Kidney glomerular epithelial cell (primary cell): ENCODE results near the gene APC2.
"Not testable (repeated sequence)": the region's sequence is repeated elsewhere in the genome, so short reads cannot be mapped to it uniquely, and the experiment has no call there.

Experiments
- DNase-seq: peaks from one replicate; lab custom pipeline; 2025; lab: John Stamatoyannopoulos, UW

The APC2 gene

DNA sequence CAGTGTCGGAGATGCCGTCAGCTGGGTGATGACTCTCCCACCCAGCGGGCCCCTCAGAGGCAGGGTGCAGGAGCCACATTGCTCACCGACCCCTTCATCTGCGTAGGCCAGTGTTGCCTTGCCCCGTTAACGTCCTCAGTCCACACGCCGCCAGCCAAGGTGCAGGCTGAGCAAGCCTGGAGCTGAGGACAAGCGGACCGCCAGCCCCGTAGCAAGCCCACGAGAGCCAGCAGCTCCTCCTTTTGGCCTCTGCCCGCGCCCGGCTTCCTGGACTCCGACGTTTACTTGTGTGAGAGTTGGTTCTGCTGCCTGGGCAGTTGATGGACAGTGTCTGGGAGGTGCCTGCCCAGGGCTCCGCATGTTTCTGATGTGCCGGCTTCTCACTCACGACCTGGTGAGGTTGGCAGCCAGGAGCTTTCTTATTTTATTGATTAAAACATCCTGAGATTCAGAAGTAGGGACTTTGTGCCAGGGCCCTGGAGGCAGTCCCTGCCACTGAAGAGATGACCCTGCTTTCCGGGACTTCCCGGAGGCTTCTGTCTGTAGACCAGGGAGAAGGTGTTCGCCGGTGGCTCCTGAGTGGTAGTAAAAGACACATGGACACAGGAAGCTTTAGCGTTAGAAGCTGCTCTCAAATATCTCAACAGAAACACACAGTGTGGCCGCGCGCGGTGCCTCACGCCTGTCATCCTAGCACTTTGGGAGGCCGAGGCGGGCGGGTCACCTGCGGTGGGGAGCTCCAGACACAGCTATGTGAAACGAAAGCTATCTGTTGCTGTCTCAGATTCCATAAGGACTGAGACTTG is 36.7 kb upstream of the APC2 start:
- DNase-seq: no peak

- no peak for DNase-seq
Measured at GRCh38 chr19:1416014-1416841, 33.7 kb upstream of the APC2 start.

DNA sequence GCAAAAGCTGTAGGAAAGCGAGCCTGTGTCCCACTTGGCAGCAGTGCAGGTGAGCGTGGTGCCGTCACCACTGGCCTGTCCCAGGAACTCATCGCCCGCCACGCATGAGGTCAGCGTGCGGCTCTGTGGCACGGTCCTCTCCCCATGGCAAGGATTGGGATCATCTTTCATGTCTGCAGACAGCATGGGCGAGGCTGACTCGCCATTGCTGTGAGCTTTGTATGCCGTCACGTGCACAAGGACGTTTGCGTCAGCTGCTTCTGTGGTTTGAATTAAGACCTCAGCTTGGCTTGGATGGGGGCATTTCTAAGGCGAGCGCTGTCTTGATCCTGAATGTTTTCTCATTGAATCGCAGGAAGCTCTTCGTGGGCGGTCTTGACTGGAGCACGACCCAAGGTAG is 32.8 kb upstream of the APC2 start:
- DNase-seq: no peak

GRCh38 chr19:1417681-1418495 is 32.0 kb upstream of the APC2 start:
- no peak for DNase-seq

DNA sequence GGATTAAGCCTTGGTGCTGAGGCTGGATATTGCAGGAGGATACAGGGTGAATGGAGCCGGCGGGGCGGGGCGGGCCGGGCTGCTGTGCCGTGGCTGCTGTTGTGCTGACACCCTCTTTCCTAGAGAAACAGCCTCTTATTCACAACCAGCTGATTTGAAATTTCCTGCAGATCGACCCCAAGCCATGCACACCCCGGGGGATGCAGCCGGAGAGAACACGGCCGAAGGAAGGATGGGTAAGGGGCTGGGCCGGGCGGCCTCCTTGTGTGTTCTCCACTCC is 31.5 kb upstream of the APC2 start:
- no peak for DNase-seq

GRCh38 chr19:1418951-1419738 is 30.8 kb upstream of the APC2 start:
- no peak for DNase-seq

DNA sequence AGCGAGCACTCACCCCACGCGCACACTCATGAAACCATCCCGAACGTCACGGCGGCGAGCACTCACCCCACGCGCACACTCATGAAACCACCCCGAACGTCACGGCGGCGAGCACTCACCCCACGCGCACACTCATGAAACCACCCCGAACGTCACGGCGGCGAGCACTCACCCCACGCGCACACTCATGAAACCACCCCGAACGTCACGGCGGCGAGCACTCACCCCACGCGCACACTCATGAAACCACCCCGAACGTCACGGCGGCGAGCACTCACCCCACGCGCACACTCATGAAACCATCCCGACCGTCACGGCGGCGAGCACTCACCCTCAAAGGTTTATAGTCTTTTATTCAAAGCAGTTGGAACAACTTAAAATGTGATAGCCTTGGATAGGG is 29.8 kb upstream of the APC2 start:
- not testable (repeated sequence) for DNase-seq

- DNase-seq: no peak
Measured at GRCh38 chr19:1420590-1420989, 29.3 kb upstream of the APC2 start.

- no peak for DNase-seq
Measured at GRCh38 chr19:1421218-1421957, 28.5 kb upstream of the APC2 start.

- DNase-seq: no peak
Measured at GRCh38 chr19:1421958-1422305, 28.0 kb upstream of the APC2 start.

DNA sequence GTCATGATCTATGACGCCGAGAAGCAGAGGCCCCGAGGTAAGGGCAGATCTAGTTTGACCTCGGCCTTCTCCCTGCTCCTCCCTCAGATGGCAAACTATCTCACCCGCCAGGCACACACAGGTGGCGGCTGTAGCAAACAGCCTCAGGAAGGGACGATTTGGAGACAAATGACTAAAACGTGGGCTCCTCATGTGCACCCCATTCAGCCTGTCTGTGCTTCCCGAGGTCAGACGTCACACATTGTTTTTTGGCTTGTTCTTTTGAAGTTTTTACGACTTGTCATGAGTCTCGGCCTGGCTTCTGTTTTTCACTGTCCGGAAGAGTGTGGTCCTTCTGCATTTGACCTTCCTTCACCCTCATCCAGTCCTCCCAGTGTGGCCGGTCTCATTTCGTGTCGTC is 27.6 kb upstream of the APC2 start:
- no peak for DNase-seq

GRCh38 chr19:1422943-1423342 is 27.0 kb upstream of the APC2 start:
- no peak for DNase-seq

GRCh38 chr19:1423436-1424191 is 26.3 kb upstream of the APC2 start:
- no peak for DNase-seq

DNA sequence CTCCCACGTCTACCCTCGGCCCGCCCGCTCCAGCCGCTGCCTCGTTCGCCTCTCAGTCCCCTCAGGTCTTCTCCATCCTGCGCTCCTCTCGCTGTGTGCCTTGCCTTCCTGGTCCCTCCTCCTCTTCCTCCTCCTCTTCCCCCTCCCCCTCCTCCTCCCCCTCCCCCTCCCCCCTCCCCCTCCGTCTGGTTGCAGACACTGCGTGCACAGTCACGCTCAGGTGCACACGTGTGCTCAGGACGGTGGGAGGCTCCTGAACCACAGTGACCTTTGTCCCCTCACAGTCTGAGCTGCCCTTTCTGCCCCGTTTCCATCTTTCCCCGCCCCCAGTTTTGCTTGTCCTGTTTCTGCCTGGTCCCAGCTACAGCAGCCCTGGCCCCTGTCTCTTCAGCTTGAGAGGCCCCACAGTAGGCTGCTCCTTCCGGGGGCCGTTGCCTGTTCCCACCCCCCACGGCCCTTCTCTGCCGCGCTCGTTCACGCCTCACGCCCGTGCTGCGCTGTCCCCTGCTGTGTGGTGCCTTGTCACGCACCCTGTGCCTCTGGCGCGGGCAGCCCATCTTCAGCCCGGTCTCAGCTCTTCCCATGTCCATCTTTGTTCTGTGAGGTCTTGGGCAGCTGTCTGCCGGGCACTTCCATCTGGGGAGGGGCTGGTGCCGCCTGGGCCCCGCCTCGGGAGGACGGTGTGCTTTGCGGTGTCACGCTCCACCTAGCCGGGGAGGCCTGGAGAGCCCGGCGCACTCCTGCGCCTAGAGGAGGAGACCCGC is 25.5 kb upstream of the APC2 start:
- DNase-seq: no peak

- no peak for DNase-seq
Measured at GRCh38 chr19:1425102-1425837, 24.7 kb upstream of the APC2 start.

GRCh38 chr19:1425902-1426301 is 24.0 kb upstream of the APC2 start:
- no peak for DNase-seq

GRCh38 chr19:1426736-1427135 is 23.2 kb upstream of the APC2 start:
- DNase-seq: no peak

DNA sequence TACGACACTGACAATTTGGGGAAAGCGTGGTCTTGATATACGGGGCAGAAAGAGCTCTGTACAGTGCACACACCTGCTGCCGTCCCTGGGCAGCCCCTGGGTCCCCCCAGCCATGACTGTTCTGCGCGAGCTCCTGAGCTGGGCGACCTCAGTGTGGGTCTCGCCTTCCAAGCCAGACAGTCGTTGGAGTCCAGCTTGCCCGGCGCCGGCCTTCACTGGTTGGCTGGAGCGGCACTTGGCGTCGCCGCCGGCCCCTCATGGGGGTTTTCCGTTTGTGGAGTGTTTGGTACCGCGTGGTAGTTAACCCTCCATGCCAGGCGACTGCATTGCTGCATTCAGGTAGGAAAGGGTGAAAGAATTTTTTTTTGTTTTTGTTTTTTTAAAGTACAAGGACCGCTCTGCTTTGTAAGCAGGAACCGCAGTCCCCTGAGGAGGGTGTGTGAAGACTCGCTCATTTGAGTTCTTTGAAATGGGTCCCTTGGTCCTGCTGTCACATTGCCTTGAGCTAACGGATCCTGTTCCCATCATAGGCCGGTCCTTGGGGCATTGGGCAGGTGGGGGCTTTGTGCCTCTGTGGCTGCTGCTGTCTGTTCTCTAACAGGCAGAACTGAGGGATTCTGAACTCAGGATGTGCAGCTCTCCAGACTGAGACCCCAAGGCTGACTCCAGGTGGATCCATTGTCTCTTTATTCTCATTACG is 22.6 kb upstream of the APC2 start:
- DNase-seq: no peak
